Erythroblast (primary cell): ENCODE data around the gene RNF166.

Experiments
- GATA1 ChIP-seq: IDR thresholded peaks from 2 replicates; pipeline ENCODE4 v1.6.1; 2011; ENCODE audit warnings: low read depth, mild to moderate bottlenecking, control low read depth, low read length, moderate library complexity
- POLR2A ChIP-seq: IDR thresholded peaks from 2 replicates; pipeline ENCODE4 v1.6.1; 2011; ENCODE audit warnings: mild to moderate bottlenecking, low read length

DNA sequence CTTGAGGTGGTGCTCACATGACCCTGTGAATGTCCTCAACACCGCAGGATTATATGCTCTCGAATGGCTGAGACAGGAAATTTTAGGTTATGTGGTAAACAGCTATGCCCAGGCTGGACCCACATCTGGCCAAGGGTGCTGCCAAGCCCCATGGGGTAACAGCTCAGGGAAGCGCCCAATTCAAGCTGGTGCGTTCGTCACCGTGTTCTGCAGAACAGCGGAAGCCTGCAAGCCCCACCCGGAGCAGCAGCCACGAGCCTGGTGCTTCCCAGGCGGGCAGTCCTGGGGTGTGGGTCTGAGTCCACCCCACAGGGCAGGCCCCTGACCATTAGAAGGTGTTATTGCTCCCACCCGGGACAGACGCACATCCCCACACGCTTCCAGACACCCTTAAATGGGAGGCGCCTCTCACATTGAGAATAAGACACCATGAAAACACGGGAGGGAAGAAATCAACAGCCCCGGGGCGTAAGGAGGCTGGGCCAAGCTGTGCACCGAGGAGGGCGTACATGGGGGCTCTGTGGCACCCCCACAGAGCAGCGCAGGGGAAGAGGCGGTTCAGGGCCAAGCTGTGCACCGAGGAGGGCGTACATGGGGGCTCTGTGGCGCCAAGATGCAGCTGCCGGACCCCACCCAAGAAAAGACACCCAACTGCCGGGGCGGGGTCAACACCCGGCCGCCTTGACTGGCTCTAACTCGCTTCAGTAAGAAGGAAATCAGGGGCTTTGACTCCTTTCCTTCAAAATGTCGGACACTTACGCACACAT is 52.4 kb downstream of the RNF166 start:
- TF ChIP-seq POLR2A = no peak
- no peak for TF ChIP-seq GATA1
